Ishikawa (cell line): ENCODE measurements around the gene GPR35.

ENCODE experiments used
- CEBPB ChIP-seq: IDR thresholded peaks from 2 replicates; pipeline ENCODE4 v1.6.1; 2012
- CREB1 ChIP-seq: IDR thresholded peaks from 2 replicates; pipeline ENCODE4 v1.6.1; 2012; ENCODE audit warnings: low read depth
- EGR1 ChIP-seq: IDR thresholded peaks from 2 replicates; pipeline ENCODE4 v1.6.1; 2012
- EP300 ChIP-seq: IDR thresholded peaks from 2 replicates; pipeline ENCODE4 v1.6.1; 2012; ENCODE audit warnings: borderline replicate concordance
- FOXM1 ChIP-seq: IDR thresholded peaks from 2 replicates; pipeline ENCODE4 v1.6.1; 2012; ENCODE audit warnings: low read depth, borderline replicate concordance
- NFIC ChIP-seq: IDR thresholded peaks from 2 replicates; pipeline ENCODE4 v1.6.1; 2012
- RAD21 ChIP-seq: IDR thresholded peaks from 2 replicates; pipeline ENCODE4 v1.6.1; 2012; ENCODE audit warnings: low read depth
- TAF1 ChIP-seq: IDR thresholded peaks from 2 replicates; pipeline ENCODE4 v1.6.1; 2012; ENCODE audit warnings: low read depth, mild to moderate bottlenecking
- YY1 ChIP-seq: IDR thresholded peaks from 2 replicates; pipeline ENCODE4 v1.6.1; 2012; ENCODE audit warnings: low read depth
- ZBTB7A ChIP-seq: IDR thresholded peaks from 2 replicates; pipeline ENCODE4 v1.6.1; 2012; ENCODE audit warnings: low read depth
- TF ChIP-seq, protein P1 (sequence below): IDR thresholded peaks from 2 replicates; pipeline ENCODE4 v1.6.1; 2012
- TF ChIP-seq, protein P2 (sequence below): IDR thresholded peaks from 2 replicates; pipeline ENCODE4 v1.6.1; 2012; ENCODE audit warnings: low read depth, mild to moderate bottlenecking

DNA sequence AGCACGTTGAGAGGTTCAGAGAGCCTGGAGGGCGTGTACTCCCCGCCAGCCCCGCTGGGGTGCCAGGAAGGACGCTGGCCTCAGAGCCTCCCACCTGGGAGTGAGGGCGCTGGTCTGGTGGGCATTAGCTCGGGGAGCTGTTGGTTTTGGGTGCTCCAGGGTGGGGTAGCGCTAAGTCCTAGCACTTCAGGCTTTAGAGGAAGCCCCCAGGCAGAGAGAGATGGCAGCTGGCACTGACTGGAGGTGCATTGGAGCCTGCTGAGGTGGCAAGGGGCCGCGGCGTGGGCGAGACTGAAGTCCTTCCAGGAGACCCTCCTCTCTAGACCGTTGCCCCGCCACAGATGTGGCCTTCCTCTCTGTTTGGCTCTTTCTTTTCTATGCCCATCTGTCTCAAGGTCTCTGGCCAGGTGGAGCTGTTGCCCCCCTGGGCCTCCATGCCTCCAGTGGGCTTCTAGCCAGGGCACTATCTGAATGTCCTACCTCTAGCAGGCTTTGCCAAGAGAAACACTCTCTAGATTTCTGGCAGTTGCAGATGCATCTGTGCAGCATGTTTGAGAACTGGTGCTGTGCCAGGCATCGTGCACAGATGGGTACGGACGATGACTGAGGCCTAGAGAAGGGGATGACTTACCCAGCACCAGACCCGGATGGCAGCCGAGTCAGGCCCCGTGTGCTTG lies 32.1 kb upstream of the GPR35 start:
- TF ChIP-seq, protein P1, sequence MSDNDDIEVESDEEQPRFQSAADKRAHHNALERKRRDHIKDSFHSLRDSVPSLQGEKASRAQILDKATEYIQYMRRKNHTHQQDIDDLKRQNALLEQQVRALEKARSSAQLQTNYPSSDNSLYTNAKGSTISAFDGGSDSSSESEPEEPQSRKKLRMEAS = no peak
- TF ChIP-seq ZBTB7A (no peak), TAF1 (no peak), EP300 (no peak), YY1 (no peak), CREB1 (no peak), FOXM1 (no peak), NFIC (no peak), RAD21 (no peak), CEBPB (no peak), EGR1 (no peak)
- TF ChIP-seq, protein P2, sequence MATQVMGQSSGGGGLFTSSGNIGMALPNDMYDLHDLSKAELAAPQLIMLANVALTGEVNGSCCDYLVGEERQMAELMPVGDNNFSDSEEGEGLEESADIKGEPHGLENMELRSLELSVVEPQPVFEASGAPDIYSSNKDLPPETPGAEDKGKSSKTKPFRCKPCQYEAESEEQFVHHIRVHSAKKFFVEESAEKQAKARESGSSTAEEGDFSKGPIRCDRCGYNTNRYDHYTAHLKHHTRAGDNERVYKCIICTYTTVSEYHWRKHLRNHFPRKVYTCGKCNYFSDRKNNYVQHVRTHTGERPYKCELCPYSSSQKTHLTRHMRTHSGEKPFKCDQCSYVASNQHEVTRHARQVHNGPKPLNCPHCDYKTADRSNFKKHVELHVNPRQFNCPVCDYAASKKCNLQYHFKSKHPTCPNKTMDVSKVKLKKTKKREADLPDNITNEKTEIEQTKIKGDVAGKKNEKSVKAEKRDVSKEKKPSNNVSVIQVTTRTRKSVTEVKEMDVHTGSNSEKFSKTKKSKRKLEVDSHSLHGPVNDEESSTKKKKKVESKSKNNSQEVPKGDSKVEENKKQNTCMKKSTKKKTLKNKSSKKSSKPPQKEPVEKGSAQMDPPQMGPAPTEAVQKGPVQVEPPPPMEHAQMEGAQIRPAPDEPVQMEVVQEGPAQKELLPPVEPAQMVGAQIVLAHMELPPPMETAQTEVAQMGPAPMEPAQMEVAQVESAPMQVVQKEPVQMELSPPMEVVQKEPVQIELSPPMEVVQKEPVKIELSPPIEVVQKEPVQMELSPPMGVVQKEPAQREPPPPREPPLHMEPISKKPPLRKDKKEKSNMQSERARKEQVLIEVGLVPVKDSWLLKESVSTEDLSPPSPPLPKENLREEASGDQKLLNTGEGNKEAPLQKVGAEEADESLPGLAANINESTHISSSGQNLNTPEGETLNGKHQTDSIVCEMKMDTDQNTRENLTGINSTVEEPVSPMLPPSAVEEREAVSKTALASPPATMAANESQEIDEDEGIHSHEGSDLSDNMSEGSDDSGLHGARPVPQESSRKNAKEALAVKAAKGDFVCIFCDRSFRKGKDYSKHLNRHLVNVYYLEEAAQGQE = no peak
